CD14-positive monocyte (primary cell): ENCODE measurements around the gene C6orf58. TPM values are rescaled to one million over a fixed set of nuclear protein-coding genes. Genes with fewer than 3 reads are reported as not detected.

Source experiments
- DNase-seq, 3 donors: peaks; one replicate each; pipeline ENCODE4 v3.0.0-alpha.2; 2011 to 2022
- H2AFZ ChIP-seq: 2 replicates; pipeline ENCODE4 v1.6.0; 2012; ENCODE audit warnings: mild to moderate bottlenecking, low read depth, low read length, inconsistent platforms; ENCODE audit not compliant: insufficient read depth, poor library complexity, severe bottlenecking
- H3K27ac ChIP-seq, 2 donors: 1 replicate in 1 of 2; 2 replicates in 1 of 2; pipeline ENCODE4 v1.5.1; 2012 to 2013; ENCODE audit warnings: low read length in 2 of 2, control low read depth in 1 of 2, inconsistent platforms in 1 of 2, low read depth in 1 of 2, mild to moderate bottlenecking in 1 of 2
- H3K27me3 ChIP-seq, 2 donors: one replicate each; pipeline versions ENCODE4 v1.6.0 to v1.6.1; 2011 to 2013; ENCODE audit warnings: low read length in 2 of 2; ENCODE audit not compliant: control insufficient read depth in 2 of 2, insufficient read depth in 2 of 2
- H3K36me3 ChIP-seq, 2 donors: replicated peaks in 1 of 2; 1 replicate in 1 of 2; 2 replicates in 1 of 2; pipeline versions ENCODE4 v1.5.1 to v1.6.1; 2012 to 2013; ENCODE audit warnings: low read length in 2 of 2, control low read depth in 1 of 2, inconsistent platforms in 1 of 2, mild to moderate bottlenecking in 1 of 2; ENCODE audit not compliant: insufficient read depth in 2 of 2, control insufficient read depth in 1 of 2
- H3K4me1 ChIP-seq, 2 donors: 1 replicate in 1 of 2; 2 replicates in 1 of 2; pipeline versions ENCODE4 v1.5.1 to v1.6.1; 2012 to 2013; ENCODE audit warnings: low read length in 2 of 2, control low read depth in 1 of 2, inconsistent platforms in 1 of 2, mild to moderate bottlenecking in 1 of 2, moderate library complexity in 1 of 2; ENCODE audit not compliant: insufficient read depth in 2 of 2, control insufficient read depth in 1 of 2
- H3K4me2 ChIP-seq: replicated peaks from 2 replicates; pipeline ENCODE3; 2012; ENCODE audit warnings: low read length, moderate library complexity, mild to moderate bottlenecking; ENCODE audit not compliant: poor library complexity, severe bottlenecking; ENCODE audit errors: extremely low read depth
- H3K4me3 ChIP-seq, 3 experiments: fragments of 200-600 bp in 1 of 3; sonication (generic) in 1 of 3; replicated peaks in 1 of 3; 1 replicate in 2 of 3; 2 replicates in 1 of 3; pipeline ENCODE4 v1.5.1; 2011 to 2013; ENCODE audit warnings: low read length in 3 of 3, mild to moderate bottlenecking in 3 of 3, control low read depth in 2 of 3, low read depth in 2 of 3, inconsistent platforms in 1 of 3, moderate library complexity in 1 of 3
- H3K79me2 ChIP-seq: 2 replicates; pipeline ENCODE4 v1.6.0; 2012; ENCODE audit warnings: mild to moderate bottlenecking, control low read depth, inconsistent platforms, low read length, moderate library complexity; ENCODE audit not compliant: insufficient read depth
- H3K9ac ChIP-seq: 2 replicates; pipeline ENCODE4 v1.6.0; 2017; ENCODE audit warnings: low read length, mild to moderate bottlenecking; ENCODE audit not compliant: insufficient read depth, poor library complexity, severe bottlenecking
- H3K9me3 ChIP-seq, 2 donors: replicated peaks in 1 of 2; 1 replicate in 1 of 2; 2 replicates in 1 of 2; pipeline versions ENCODE4 v1.5.1 to v1.6.1; 2012 to 2013; ENCODE audit warnings: low read length in 2 of 2, control low read depth in 1 of 2; ENCODE audit not compliant: control insufficient read depth in 1 of 2, insufficient read depth in 1 of 2
- H4K20me1 ChIP-seq: 2 replicates; pipeline ENCODE4 v1.6.0; 2012; ENCODE audit warnings: mild to moderate bottlenecking, low read length, control low read depth, moderate library complexity; ENCODE audit not compliant: insufficient read depth
- H3K27ac Mint-ChIP-seq, 7 donors: one replicate each; pipeline ENCODE4 v1.8.0; 2020; ENCODE audit warnings: mild to moderate bottlenecking in 7 of 7, mixed read lengths in 7 of 7, moderate library complexity in 6 of 7, inconsistent platforms in 2 of 7
- H3K27me3 Mint-ChIP-seq, 3 donors: one replicate each; pipeline ENCODE4 v1.8.0; 2021 to 2022; ENCODE audit warnings: low read depth in 3 of 3, mild to moderate bottlenecking in 3 of 3, mixed read lengths in 3 of 3, moderate library complexity in 3 of 3, inconsistent platforms in 1 of 3
- H3K36me3 Mint-ChIP-seq, 2 donors: one replicate each; pipeline ENCODE4 v1.8.0; 2020; ENCODE audit warnings: mixed read lengths in 2 of 2, inconsistent platforms in 1 of 2, mild to moderate bottlenecking in 1 of 2
- H3K4me1 Mint-ChIP-seq: one replicate; pipeline ENCODE4 v1.8.0; 2020; ENCODE audit warnings: mild to moderate bottlenecking, mixed read lengths
- H3K4me3 Mint-ChIP-seq, 2 donors: one replicate each; pipeline ENCODE4 v1.8.0; 2020; ENCODE audit warnings: mild to moderate bottlenecking in 2 of 2, mixed read lengths in 2 of 2, moderate library complexity in 1 of 2
- H3K9me3 Mint-ChIP-seq, 7 donors: one replicate each; pipeline ENCODE4 v1.8.0; 2020 to 2022; ENCODE audit warnings: mixed read lengths in 7 of 7, mild to moderate bottlenecking in 6 of 7, moderate library complexity in 6 of 7, inconsistent platforms in 2 of 7
- WGBS: methylation state at CpG from one replicate; pipeline ENCODE4 v1.1.5; 2013; ENCODE audit warnings: missing lambda C conversion rate; ENCODE audit not compliant: insufficient coverage; 5-methylcytosine and 5-hydroxymethylcytosine counted together
- intact Hi-C, 2 donors: fragments of 100-400 bp; cut with micrococcal nuclease; formaldehyde crosslinking; loops; one replicate each; pipeline versions ENCODE4 v1.15.0 to v1.15.1; 2023
- polyA plus RNA-seq, 3 donors: library from polyadenylated mRNA; depleted of rRNA in 1 of 3; unstranded in 2 of 3; stranded (reverse) in 1 of 3; fragments of 300-500 nt in 2 of 3; fragments of >200 nt in 1 of 3; fragmentation: Illumina TruSeq in 2 of 3; gene quantifications; 1 replicate in 2 of 3; 2 replicates in 1 of 3; pipeline ENCODE4 v1.2.3, GENCODE V29; 2012 to 2021
- TF ChIP-seq, protein P1 (sequence below): fragments of 200-600 bp; IDR thresholded peaks from one replicate; pipeline ENCODE4 v1.8.0; 2022; ENCODE audit warnings: antibody characterized with exemption, mild to moderate bottlenecking

C6orf58 gene
- polyA plus RNA-seq, 3 donors, result not detected

DNA sequence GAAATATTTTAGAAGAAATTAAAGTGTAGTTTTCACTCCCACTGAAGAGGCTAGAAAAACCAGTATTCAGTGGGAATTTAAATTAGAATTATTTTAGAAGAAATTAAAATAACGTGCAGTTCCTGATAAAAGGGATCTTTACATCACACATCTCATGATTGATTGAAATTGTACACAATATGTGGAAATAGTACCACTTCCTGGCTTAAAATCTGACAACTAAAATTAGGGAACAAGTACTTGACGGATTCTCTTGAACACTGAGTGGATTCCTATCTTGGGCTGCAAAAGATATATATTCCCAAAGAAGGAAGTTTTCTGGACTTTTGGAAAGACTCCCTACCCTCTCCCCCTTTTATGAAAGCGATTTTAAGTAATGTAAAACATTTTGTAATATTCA, 43.2 kb upstream of the C6orf58 start:
- Histone ChIP-seq H3K4me3 (peak overlapping the region in 1 of 3 experiments; percentile 9), H3K4me2 (no peak overlapping the region), H3K4me1 (peaks cover 15 to 22% of the 10 kb centered on the region in 2 donors), H3K79me2 (no peaks in the 10 kb centered on the region), H3K36me3 (no peaks in the 10 kb centered on the region), H3K9me3 (no peaks in the 10 kb centered on the region), H3K27ac (peak overlapping the region in 1 of 2 donors; percentile 43), H2AFZ (no peak overlapping the region), H3K9ac (no peak overlapping the region), H3K27me3 (peaks cover 0 to 14% of the 10 kb centered on the region in 2 donors), H4K20me1 (no peaks in the 10 kb centered on the region)
- no peaks in the 10 kb centered on the region for H3K9me3 Mint-ChIP-seq
- no CpG with 5 or more reads among the region's 3 CpGs for WGBS
- peaks cover 6 to 12% (median 9%) of the 10 kb centered on the region in 3 donors for H3K27me3 Mint-ChIP-seq
- TF ChIP-seq, protein P1, sequence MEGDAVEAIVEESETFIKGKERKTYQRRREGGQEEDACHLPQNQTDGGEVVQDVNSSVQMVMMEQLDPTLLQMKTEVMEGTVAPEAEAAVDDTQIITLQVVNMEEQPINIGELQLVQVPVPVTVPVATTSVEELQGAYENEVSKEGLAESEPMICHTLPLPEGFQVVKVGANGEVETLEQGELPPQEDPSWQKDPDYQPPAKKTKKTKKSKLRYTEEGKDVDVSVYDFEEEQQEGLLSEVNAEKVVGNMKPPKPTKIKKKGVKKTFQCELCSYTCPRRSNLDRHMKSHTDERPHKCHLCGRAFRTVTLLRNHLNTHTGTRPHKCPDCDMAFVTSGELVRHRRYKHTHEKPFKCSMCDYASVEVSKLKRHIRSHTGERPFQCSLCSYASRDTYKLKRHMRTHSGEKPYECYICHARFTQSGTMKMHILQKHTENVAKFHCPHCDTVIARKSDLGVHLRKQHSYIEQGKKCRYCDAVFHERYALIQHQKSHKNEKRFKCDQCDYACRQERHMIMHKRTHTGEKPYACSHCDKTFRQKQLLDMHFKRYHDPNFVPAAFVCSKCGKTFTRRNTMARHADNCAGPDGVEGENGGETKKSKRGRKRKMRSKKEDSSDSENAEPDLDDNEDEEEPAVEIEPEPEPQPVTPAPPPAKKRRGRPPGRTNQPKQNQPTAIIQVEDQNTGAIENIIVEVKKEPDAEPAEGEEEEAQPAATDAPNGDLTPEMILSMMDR, result no peak
- no peak overlapping the region for H3K4me3 Mint-ChIP-seq
- no peaks in the 10 kb centered on the region for H3K36me3 Mint-ChIP-seq
- intact Hi-C loops, result loop anchor here in 1 of 2 donors (10.0 kb wide), 1 partner anchor 69 kb away; no protein-coding TSS in a partner anchor
- DNase-seq, result peak in 2 of 3 donors; percentile 45 to 52
- peak overlapping the region in 2 of 7 donors; percentile 35 to 70 for H3K27ac Mint-ChIP-seq
- peaks cover 21% of the 10 kb centered on the region for H3K4me1 Mint-ChIP-seq

DNA sequence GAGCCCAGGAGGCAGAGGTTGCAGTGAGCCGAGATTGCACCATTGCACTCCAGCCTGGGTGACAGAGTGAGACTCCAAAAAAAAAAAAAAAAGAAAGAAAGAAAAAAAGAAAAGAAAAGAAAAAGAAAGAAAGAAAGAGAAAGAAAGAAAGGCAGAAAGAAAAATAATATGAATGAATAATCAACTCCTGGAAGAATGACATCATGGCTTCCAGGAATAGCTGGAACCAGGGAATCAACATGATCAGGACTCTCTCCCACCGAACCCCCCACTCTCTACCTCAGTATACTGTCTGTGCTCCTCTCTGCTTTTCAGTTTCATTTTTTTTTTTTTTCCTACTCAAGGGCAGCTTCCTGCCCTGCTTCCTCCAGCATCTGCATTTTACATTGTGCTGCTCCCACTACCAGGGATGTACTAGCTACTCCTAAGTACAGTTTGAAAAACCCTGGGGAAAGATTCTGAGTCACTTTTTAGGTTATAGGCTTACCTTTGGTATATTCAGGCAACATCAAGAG, 38.2 kb upstream of the C6orf58 start:
- peak overlapping the region in 1 of 7 donors; percentile 76 for H3K27ac Mint-ChIP-seq
- Histone ChIP-seq H3K9me3 (no peaks in the 10 kb centered on the region), H3K4me3 (no peak overlapping the region), H3K4me1 (peaks cover 7 to 12% of the 10 kb centered on the region in 2 donors), H2AFZ (no peak overlapping the region), H3K27me3 (peaks cover 0 to 11% of the 10 kb centered on the region in 2 donors), H3K4me2 (no peak overlapping the region), H3K9ac (no peak overlapping the region), H3K36me3 (no peaks in the 10 kb centered on the region), H3K79me2 (no peaks in the 10 kb centered on the region), H4K20me1 (no peaks in the 10 kb centered on the region), H3K27ac (no peak overlapping the region)
- intact Hi-C loops, result loop anchor here (5.0 to 10.0 kb wide), 2 partner anchors 74 to 237 kb away; no protein-coding TSS in a partner anchor
- H3K4me3 Mint-ChIP-seq, result no peak overlapping the region
- no peak for DNase-seq
- WGBS, result 45% methylated on average over 1 of the region's 2 CpGs
- peaks cover 6 to 9% (median 7%) of the 10 kb centered on the region in 3 donors for H3K27me3 Mint-ChIP-seq
- H3K9me3 Mint-ChIP-seq, result no peaks in the 10 kb centered on the region
- H3K36me3 Mint-ChIP-seq, result no peaks in the 10 kb centered on the region
- peaks cover 14% of the 10 kb centered on the region for H3K4me1 Mint-ChIP-seq
- TF ChIP-seq, protein P1, result no peak
